Embryonic facial prominence (tissue), 1 donor: ENCODE measurements around the gene S100A5.
"Not testable (repeated sequence)": the region's sequence is repeated elsewhere in the genome, so short reads cannot be mapped to it uniquely, and the experiment has no call there.

ENCODE experiments used
- DNase-seq: peaks from one replicate; pipeline ENCODE4 v3.0.0-alpha.2; 2016; ENCODE audit errors: extremely low spot score

Gene S100A5

GRCh38 chr1:153566414-153567371 lies 26.0 kb upstream of the S100A5 start:
- DNase-seq: no peak

- no peak for DNase-seq
These were observed 25.0 kb upstream of the S100A5 start, which contains the start of gene S100A2 for GRCh38 chr1:153565529-153566374. S100A2 (minus strand) TSS chr1:153565844; CDS start chr1:153563877, 1,967 bp downstream.

DNA sequence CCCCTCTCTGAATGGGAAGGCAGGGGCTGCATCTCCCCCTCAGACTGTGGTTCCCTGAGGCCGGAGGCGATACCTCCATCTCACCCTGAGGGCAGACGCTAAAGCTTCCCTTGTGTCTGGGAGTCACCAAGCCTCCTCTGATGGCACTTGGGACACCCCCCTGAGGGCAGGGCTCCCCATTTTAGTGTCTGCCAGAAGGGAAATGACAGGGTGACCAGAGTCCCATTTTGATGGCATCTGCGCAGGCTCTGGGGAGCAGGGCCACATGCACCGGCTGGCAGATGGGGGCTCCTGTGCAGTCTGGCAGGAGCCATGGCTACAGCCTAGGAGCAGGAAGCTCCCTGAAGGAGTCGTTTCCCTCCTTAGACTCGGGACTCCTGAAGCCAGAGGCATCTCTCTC lies 23.3 kb upstream of the S100A5 start:
- no peak for DNase-seq

DNA sequence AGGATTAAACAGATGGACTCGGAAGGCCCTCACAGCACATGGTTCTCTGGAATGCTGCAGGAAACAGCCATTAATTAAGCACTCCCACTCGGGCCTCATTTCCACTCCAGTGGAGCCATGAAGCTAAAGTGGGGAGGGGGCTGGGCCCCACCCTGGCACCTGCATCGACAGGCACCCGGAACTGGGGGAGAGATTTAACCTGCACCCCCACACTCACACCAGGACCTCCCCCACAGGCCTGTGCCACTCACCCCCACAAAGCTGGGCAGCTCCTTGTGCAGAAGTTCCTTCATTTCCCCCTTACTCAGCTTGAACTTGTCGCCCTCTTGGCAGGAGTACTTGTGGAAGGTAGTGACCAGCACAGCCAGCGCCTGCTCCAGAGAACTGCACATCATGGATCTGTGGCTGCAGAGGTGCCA lies 22.8 kb upstream of the S100A5 start:
- no peak for DNase-seq

- not testable (repeated sequence) for DNase-seq
These were observed 21.3 kb upstream of the S100A5 start for GRCh38 chr1:153562021-153562420.

DNA sequence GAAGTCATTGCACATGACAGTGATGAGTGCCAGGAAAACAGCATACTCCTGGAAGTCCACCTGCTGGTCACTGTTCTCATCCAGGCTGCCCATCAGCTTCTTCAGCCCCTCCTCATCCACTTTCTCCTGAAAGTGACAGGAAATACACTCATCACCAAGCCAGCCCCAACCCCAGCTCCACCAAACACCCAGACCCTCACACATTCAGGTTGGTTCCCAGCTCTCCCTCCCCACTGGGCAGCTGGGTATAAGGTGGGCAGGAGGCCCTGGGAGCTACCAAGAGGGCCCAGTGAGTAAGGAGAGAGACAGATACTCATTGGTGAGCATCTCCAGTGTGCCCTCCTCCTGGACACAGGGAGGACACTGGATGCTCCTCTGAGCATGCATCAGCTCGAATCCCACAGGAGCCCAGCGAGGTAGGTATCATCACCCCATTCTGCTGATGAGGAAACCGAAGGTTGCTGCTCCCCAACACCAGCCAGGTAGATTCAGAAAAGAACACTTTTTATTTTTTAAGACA lies 20.8 kb upstream of the S100A5 start:
- DNase-seq: no peak

DNA sequence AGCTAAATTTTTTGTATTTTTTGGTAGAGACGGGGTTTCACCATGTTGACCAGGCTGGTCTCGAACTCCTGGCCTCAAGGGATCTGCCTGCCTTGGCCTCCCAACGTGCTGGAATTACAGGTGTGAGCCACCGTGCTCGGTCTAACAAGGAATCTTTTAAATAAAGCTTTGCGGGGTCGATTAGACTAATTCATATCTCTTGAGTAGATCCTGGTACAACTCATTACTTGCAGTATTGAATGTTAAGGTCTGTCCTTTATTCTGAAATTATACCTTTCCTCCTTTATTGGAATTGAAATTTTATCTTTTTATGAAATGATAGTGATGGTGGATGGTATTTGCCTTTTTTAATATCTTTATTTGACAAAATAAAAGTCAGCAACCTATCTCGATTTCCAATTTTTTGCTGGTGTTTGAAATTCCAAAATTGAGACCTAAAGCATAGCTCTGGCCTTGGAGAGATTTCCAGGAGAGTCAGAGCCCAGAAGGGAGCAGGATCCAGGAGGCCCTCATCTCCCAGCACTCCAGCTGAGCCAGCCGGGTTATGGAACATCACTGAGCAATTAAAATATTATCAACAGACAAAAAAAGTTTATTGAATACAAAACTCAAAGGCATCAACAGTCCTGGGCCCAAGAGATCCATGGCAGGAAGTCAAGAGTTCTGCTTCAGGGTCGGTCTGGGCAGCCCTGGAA lies 20.2 kb upstream of the S100A5 start:
- DNase-seq: no peak

DNA sequence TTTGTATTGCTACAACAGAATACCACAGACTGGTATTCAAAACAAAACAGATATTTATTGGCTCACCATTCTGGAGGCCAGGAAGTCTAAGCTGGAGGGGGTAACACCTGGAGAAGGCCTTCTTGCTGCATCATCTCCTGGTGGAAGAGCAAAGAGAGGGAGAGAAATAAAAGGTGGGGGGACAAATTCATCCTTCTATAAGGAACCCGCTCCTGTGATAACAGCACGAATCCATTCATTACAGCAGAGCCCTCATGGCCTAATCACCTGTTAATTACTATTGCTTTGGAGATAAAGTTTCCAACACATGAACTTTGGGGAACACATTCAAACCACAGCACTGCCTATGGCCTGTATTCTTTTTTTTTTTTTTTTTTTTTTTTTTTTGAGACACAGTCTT lies 19.5 kb upstream of the S100A5 start:
- DNase-seq: no peak

- DNase-seq: no peak
These were observed 17.1 kb upstream of the S100A5 start for GRCh38 chr1:153557877-153558276.

DNA sequence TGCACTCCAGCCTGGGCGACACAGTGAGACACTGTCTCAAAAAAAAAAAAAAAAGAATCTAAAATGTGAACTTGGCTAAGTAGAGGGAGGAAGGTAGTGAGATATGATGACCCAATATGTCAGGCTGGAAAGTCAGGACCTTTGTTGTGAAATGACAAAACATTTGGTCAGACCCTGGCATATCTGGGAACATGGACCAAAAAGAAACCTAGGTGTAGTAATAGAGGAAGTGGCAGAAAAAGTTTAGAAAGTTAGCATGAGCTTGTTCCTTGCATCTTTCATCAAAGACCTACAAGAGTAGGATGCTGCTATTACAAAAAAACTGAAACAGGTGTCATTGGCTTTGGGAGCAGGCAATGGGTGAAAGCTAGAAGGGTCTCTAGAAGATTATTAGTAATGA lies 15.6 kb upstream of the S100A5 start:
- DNase-seq: no peak

- DNase-seq: no peak
These were observed 13.3 kb upstream of the S100A5 start for GRCh38 chr1:153553830-153554541.

GRCh38 chr1:153553096-153553495 lies 12.4 kb upstream of the S100A5 start:
- DNase-seq: no peak

- DNase-seq: no peak
These were observed 11.6 kb upstream of the S100A5 start for GRCh38 chr1:153552335-153552734.

DNA sequence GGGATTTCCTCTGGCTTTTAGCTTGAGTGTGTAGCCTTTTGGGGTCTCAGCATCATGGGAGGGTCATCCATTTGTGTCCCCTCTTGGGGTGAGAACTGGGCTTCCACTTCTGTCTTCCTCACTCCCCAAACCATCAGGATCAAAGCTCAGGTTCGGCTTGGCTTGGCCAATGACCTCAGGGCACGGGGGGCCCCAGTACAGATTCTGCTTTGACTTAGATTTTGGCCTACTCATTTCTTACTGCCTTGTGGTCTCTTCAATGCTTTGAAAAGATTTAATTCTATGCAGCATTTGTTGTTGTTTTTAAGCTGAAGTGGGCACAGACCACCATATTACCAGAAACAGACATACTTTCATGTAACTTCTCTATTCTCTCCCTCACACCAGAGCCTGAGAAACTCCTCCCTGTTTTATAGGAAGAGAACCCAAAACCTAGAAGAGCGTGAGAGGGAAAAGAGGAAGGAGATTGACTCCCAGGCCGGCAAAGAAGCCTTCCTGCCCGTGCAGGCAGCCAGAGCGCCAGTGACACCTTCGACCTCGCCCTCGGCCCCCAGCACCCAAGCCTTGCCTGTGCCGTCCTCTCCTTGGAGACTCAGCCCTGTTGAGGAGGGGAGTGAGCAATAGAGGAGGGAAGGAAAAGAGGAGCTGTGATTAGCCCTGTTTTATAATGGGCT lies 10.2 kb upstream of the S100A5 start:
- no peak for DNase-seq

DNA sequence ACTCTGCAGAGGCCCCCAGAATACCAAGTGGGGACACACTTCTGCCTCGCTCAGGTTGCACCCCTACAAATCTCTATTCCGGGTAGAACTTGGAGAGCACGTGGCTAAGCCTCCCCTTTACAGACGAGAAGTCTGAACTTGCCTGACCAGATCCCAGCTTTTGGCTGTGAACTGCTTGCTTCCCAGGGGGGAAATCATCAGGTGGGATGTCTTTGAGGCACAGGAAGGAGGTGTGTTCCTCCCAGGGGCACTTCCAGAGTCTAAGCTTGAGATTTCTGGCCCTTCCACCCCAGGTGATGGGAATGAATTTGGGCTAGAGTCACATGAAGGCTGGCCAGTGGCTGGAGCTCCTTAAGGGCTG lies 9.6 kb upstream of the S100A5 start:
- no peak for DNase-seq

GRCh38 chr1:153549741-153550397 lies 9.1 kb upstream of the S100A5 start:
- no peak for DNase-seq

GRCh38 chr1:153548722-153549688 lies 8.3 kb upstream of the S100A5 start, which contains the start of gene S100A3:
S100A3 (minus strand) TSS chr1:153549258; CDS start chr1:153548485, 773 bp downstream.
- DNase-seq: no peak
